HepG2 (cell line): ENCODE data around the gene CHN2. TPM values are rescaled to one million over a fixed set of nuclear protein-coding genes. Genes with fewer than 3 reads are reported as not detected.

Source experiments
- ATAD3A ChIP-seq: sonication (generic); formaldehyde crosslinking; IDR thresholded peaks from 2 replicates; pipeline ENCODE4 v1.4.0; 2020; ENCODE audit warnings: missing genetic modification reagents
- BRD4 ChIP-seq: sonication (generic); formaldehyde crosslinking; IDR thresholded peaks from 2 replicates; pipeline ENCODE4 v1.4.0; 2020; ENCODE audit warnings: missing genetic modification reagents
- DBP ChIP-seq: sonication (generic); formaldehyde crosslinking; IDR thresholded peaks from 2 replicates; pipeline ENCODE4 v1.4.0; 2020; ENCODE audit warnings: missing genetic modification reagents; ENCODE audit errors: not compliant biosample characterization
- FUBP1 ChIP-seq: sonication (generic); formaldehyde crosslinking; IDR thresholded peaks from 2 replicates; pipeline ENCODE4 v1.5.1; 2020; ENCODE audit warnings: missing genetic modification reagents, mild to moderate bottlenecking, borderline replicate concordance
- IRX3 ChIP-seq: sonication (generic); formaldehyde crosslinking; IDR thresholded peaks from 2 replicates; pipeline ENCODE4 v1.8.1; 2023; ENCODE audit warnings: mild to moderate bottlenecking, low read depth, missing genetic modification reagents, borderline replicate concordance
- SNAPC4 ChIP-seq: sonication (generic); formaldehyde crosslinking; IDR thresholded peaks from 2 replicates; pipeline ENCODE4 v1.4.0; 2020; ENCODE audit warnings: mild to moderate bottlenecking, missing genetic modification reagents
- ZFX ChIP-seq: sonication (generic); formaldehyde crosslinking; IDR thresholded peaks from 2 replicates; pipeline ENCODE4 v1.4.0; 2020; ENCODE audit warnings: mild to moderate bottlenecking, low read depth, missing genetic modification reagents, moderate library complexity
- polyA plus RNA-seq, 8 experiments: library from polyadenylated mRNA; depleted of rRNA in 3 of 8; stranded (reverse) in 7 of 8; unstranded in 1 of 8; fragments of >200 nt; fragmentation: Illumina TruSeq in 4 of 8; extraction: Trizol in 4 of 8; gene quantifications; 2 replicates each; pipeline versions ENCODE4 v1.2.1 to v1.2.3, GENCODE V29; 2011 to 2016; ENCODE audit warnings: low read depth in 4 of 8, missing spikeins in 1 of 8, mixed read lengths in 1 of 8; ENCODE audit not compliant: insufficient read depth in 1 of 8
- total RNA-seq, 5 experiments: library from RNA; depleted of rRNA; stranded (reverse); fragments of >200 nt; fragmentation: Illumina TruSeq; extraction: Trizol; gene quantifications; 2 replicates each; pipeline ENCODE4 v1.2.3, GENCODE V29; 2016; ENCODE audit warnings: low read depth in 1 of 5
- TF ChIP-seq, protein P1 (sequence below): sonication (generic); formaldehyde crosslinking; IDR thresholded peaks from 2 replicates; pipeline ENCODE4 v1.4.0; 2020; ENCODE audit warnings: missing genetic modification reagents, mild to moderate bottlenecking, borderline replicate concordance

CHN2 gene
- total and polyA plus RNA-seq, 2 of the 13 experiments (the other 11 are each of a cell fraction or from before 2014, with no cell fraction given), result 23.5 to 30.5 TPM

- TF ChIP-seq SNAPC4 (CRISPR knock-in tag) (no peak), ZFX (CRISPR knock-in tag) (no peak), FUBP1 (no peak), IRX3 (CRISPR knock-in tag) (no peak), BRD4 (CRISPR knock-in tag) (no peak), DBP (CRISPR knock-in tag) (no peak), ATAD3A (CRISPR knock-in tag) (no peak)
- TF ChIP-seq, protein P1, sequence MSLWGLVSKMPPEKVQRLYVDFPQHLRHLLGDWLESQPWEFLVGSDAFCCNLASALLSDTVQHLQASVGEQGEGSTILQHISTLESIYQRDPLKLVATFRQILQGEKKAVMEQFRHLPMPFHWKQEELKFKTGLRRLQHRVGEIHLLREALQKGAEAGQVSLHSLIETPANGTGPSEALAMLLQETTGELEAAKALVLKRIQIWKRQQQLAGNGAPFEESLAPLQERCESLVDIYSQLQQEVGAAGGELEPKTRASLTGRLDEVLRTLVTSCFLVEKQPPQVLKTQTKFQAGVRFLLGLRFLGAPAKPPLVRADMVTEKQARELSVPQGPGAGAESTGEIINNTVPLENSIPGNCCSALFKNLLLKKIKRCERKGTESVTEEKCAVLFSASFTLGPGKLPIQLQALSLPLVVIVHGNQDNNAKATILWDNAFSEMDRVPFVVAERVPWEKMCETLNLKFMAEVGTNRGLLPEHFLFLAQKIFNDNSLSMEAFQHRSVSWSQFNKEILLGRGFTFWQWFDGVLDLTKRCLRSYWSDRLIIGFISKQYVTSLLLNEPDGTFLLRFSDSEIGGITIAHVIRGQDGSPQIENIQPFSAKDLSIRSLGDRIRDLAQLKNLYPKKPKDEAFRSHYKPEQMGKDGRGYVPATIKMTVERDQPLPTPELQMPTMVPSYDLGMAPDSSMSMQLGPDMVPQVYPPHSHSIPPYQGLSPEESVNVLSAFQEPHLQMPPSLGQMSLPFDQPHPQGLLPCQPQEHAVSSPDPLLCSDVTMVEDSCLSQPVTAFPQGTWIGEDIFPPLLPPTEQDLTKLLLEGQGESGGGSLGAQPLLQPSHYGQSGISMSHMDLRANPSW (CRISPR knock-in tag), result no peak
Observed at GRCh38 chr7:29424984-29425309, 230.4 kb downstream of the CHN2 start (continued).
